HEK293T (cell line): Measurements from ENCODE around the gene FAM9A.

ENCODE experiments used
- BHLHE40 ChIP-seq: fragments of 450-650 bp; IDR thresholded peaks from 2 replicates; pipeline ENCODE4 v1.6.1; 2016; ENCODE audit warnings: mild to moderate bottlenecking, moderate library complexity, borderline replicate concordance
- FOXA1 ChIP-seq: fragments of 450-650 bp; IDR thresholded peaks from 2 replicates; pipeline ENCODE4 v1.6.1; 2016; ENCODE audit warnings: mild to moderate bottlenecking
- FOXK2 ChIP-seq: fragments of 450-650 bp; IDR thresholded peaks from 2 replicates; pipeline ENCODE4 v1.6.1; 2016; ENCODE audit warnings: mild to moderate bottlenecking
- FOXM1 ChIP-seq: fragments of 450-650 bp; IDR thresholded peaks from 2 replicates; pipeline ENCODE4 v1.6.1; 2017; ENCODE audit warnings: mild to moderate bottlenecking, borderline replicate concordance
- HDGF ChIP-seq: fragments of 450-650 bp; IDR thresholded peaks from 2 replicates; pipeline ENCODE4 v1.6.1; 2017; ENCODE audit warnings: antibody characterized with exemption, borderline replicate concordance
- L3MBTL2 ChIP-seq: fragments of 450-650 bp; conservative IDR thresholded peaks from 2 replicates; pipeline ENCODE4 v1.6.1; 2016; ENCODE audit warnings: mild to moderate bottlenecking
- LEF1 ChIP-seq: fragments of 450-650 bp; IDR thresholded peaks from 2 replicates; pipeline ENCODE4 v1.6.1; 2017; ENCODE audit warnings: mild to moderate bottlenecking, borderline replicate concordance
- NFRKB ChIP-seq: fragments of 450-650 bp; IDR thresholded peaks from 2 replicates; pipeline ENCODE4 v1.6.1; 2016; ENCODE audit warnings: mild to moderate bottlenecking, moderate library complexity
- SP1 ChIP-seq: fragments of 450-650 bp; IDR thresholded peaks from 2 replicates; pipeline ENCODE4 v1.6.1; 2017
- SUZ12 ChIP-seq: fragments of 450-650 bp; IDR thresholded peaks from 2 replicates; pipeline ENCODE4 v1.6.1; 2016; ENCODE audit warnings: mild to moderate bottlenecking
- TARDBP ChIP-seq: fragments of 450-650 bp; IDR thresholded peaks from 2 replicates; pipeline ENCODE4 v1.6.1; 2016
- ZNF384 ChIP-seq: fragments of 450-650 bp; IDR thresholded peaks from 2 replicates; pipeline ENCODE4 v1.6.1; 2016
- TF ChIP-seq, protein P1 (sequence below): fragments of 450-650 bp; IDR thresholded peaks from 2 replicates; pipeline ENCODE4 v1.6.1; 2016

DNA sequence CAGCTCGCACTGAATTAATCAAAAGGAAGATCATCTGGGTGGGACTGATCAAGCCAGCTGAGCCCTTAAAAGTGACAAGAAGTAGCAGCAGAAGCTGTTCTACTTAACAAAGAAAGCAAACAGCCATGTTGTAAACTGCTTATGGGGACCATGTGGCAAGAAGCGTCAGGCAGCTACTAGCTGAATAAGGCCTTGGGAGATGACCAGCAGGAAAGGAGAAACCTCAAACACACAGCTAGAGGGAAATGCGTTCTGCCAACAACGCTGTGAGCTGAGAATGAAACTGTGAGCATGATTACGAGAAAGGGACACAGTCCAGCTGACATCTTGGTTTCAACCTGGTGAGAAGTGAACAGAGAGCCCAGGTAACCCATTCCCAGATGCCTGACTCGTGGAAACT lies 49.3 kb upstream of the FAM9A start:
- TF ChIP-seq FOXK2 (no peak), TARDBP (no peak), SUZ12 (no peak), L3MBTL2 (no peak), HDGF (no peak), FOXA1 (no peak), ZNF384 (no peak), FOXM1 (no peak), NFRKB (no peak), SP1 (no peak), LEF1 (no peak), BHLHE40 (no peak)
- TF ChIP-seq, protein P1, sequence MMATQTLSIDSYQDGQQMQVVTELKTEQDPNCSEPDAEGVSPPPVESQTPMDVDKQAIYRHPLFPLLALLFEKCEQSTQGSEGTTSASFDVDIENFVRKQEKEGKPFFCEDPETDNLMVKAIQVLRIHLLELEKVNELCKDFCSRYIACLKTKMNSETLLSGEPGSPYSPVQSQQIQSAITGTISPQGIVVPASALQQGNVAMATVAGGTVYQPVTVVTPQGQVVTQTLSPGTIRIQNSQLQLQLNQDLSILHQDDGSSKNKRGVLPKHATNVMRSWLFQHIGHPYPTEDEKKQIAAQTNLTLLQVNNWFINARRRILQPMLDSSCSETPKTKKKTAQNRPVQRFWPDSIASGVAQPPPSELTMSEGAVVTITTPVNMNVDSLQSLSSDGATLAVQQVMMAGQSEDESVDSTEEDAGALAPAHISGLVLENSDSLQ = no peak
